H9 (cell line): Measurements from ENCODE around the gene SETBP1. TPM values are rescaled to one million over a fixed set of nuclear protein-coding genes. Genes with fewer than 3 reads are reported as not detected.

ENCODE experiments used
- DNase-seq: peaks from one replicate; pipeline ENCODE4 v3.0.0-alpha.2; 2017
- H2AFZ ChIP-seq: one replicate; pipeline ENCODE4 v1.6.1; 2013; ENCODE audit warnings: mild to moderate bottlenecking, low read length, control low read depth, moderate library complexity
- H2AK5ac ChIP-seq: 2 replicates; pipeline ENCODE4 v1.6.1; 2013; ENCODE audit warnings: low read length, control low read depth, mixed read lengths; ENCODE audit not compliant: insufficient read length
- H2BK120ac ChIP-seq: one replicate; pipeline ENCODE4 v1.6.1; 2013; ENCODE audit warnings: low read depth, mild to moderate bottlenecking, low read length, control low read depth, inconsistent platforms; ENCODE audit not compliant: poor library complexity, severe bottlenecking
- H2BK12ac ChIP-seq: 2 replicates; pipeline ENCODE4 v1.6.1; 2013; ENCODE audit warnings: low read length, control low read depth, mixed read lengths, low read depth; ENCODE audit not compliant: insufficient read length
- H2BK15ac ChIP-seq: 2 replicates; pipeline ENCODE4 v1.6.1; 2013; ENCODE audit warnings: low read depth, low read length, control low read depth
- H2BK20ac ChIP-seq: one replicate; pipeline ENCODE4 v1.6.1; 2013; ENCODE audit warnings: low read depth, mild to moderate bottlenecking, low read length, control low read depth, inconsistent platforms; ENCODE audit not compliant: poor library complexity, severe bottlenecking
- H2BK5ac ChIP-seq: 2 replicates; pipeline ENCODE4 v1.6.1; 2013; ENCODE audit warnings: low read length, control low read depth, mixed read lengths; ENCODE audit not compliant: insufficient read length
- H3K14ac ChIP-seq: 2 replicates; pipeline ENCODE4 v1.6.1; 2013; ENCODE audit warnings: low read length, control low read depth; ENCODE audit not compliant: insufficient read depth
- H3K18ac ChIP-seq: 2 replicates; pipeline ENCODE4 v1.6.1; 2013; ENCODE audit warnings: low read depth, mild to moderate bottlenecking, mixed read lengths, low read length, control low read depth; ENCODE audit not compliant: insufficient read length
- H3K23ac ChIP-seq: 2 replicates; pipeline ENCODE4 v1.6.1; 2013; ENCODE audit warnings: low read length, control low read depth, mixed read lengths, low read depth; ENCODE audit not compliant: insufficient read length
- H3K23me2 ChIP-seq: 2 replicates; pipeline ENCODE4 v1.6.1; 2013; ENCODE audit warnings: low read depth, mild to moderate bottlenecking, mixed read lengths, low read length, control low read depth; ENCODE audit not compliant: insufficient read length, poor library complexity, severe bottlenecking
- H3K27ac ChIP-seq: 2 replicates; pipeline ENCODE4 v1.5.1; 2013; ENCODE audit warnings: low read length, control low read depth, mixed read lengths, low read depth; ENCODE audit not compliant: insufficient read length
- H3K27me3 ChIP-seq: 2 replicates; pipeline ENCODE4 v1.6.1; 2013; ENCODE audit warnings: low read length, control low read depth, inconsistent platforms; ENCODE audit not compliant: insufficient read depth
- H3K4ac ChIP-seq: 2 replicates; pipeline ENCODE4 v1.6.1; 2013; ENCODE audit warnings: low read depth, mild to moderate bottlenecking, control low read depth, inconsistent platforms, low read length, moderate library complexity
- H3K4me1 ChIP-seq: 2 replicates; pipeline ENCODE4 v1.6.1; 2013; ENCODE audit warnings: low read length, control low read depth, inconsistent platforms; ENCODE audit not compliant: insufficient read depth
- H3K4me2 ChIP-seq: 2 replicates; pipeline ENCODE4 v1.6.1; 2013; ENCODE audit warnings: low read length, control low read depth, mixed read lengths; ENCODE audit not compliant: insufficient read length, insufficient read depth
- H3K56ac ChIP-seq: 2 replicates; pipeline ENCODE4 v1.6.1; 2013; ENCODE audit warnings: low read depth, mild to moderate bottlenecking, mixed read lengths, low read length, control low read depth; ENCODE audit not compliant: insufficient read length
- H3K79me1 ChIP-seq: 2 replicates; pipeline ENCODE4 v1.6.1; 2013; ENCODE audit warnings: low read depth, mild to moderate bottlenecking, moderate library complexity, low read length, control low read depth, inconsistent platforms; ENCODE audit not compliant: insufficient read depth, poor library complexity, severe bottlenecking
- H3K79me2 ChIP-seq: 2 replicates; pipeline ENCODE4 v1.6.1; 2013; ENCODE audit warnings: low read length, control low read depth, inconsistent platforms; ENCODE audit not compliant: insufficient read depth
- H3K9ac ChIP-seq: 2 replicates; pipeline ENCODE4 v1.6.1; 2013; ENCODE audit warnings: low read length, control low read depth, mixed read lengths; ENCODE audit not compliant: insufficient read length; ENCODE audit errors: extremely low read depth
- H3K9me3 ChIP-seq: one replicate; pipeline ENCODE4 v1.6.1; 2013; ENCODE audit warnings: low read depth, low read length, inconsistent platforms; ENCODE audit not compliant: control insufficient read depth
- H3T11ph ChIP-seq: one replicate; pipeline ENCODE4 v1.6.1; 2013; ENCODE audit warnings: mild to moderate bottlenecking, low read length, control low read depth, inconsistent platforms
- H4K20me1 ChIP-seq: one replicate; pipeline ENCODE4 v1.6.1; 2013; ENCODE audit not compliant: control insufficient read depth, insufficient read length, insufficient read depth
- H4K5ac ChIP-seq: 2 replicates; pipeline ENCODE4 v1.6.1; 2013; ENCODE audit warnings: low read depth, mild to moderate bottlenecking, mixed read lengths, low read length, control low read depth; ENCODE audit not compliant: insufficient read length
- H4K8ac ChIP-seq: replicated peaks from 2 replicates; pipeline ENCODE4 v1.6.1; 2013; ENCODE audit warnings: low read length, control low read depth, mixed read lengths, low read depth; ENCODE audit not compliant: insufficient read length
- H4K91ac ChIP-seq: 2 replicates; pipeline ENCODE4 v1.6.1; 2013; ENCODE audit warnings: low read depth, mild to moderate bottlenecking, moderate library complexity, mixed read lengths, low read length, control low read depth; ENCODE audit not compliant: insufficient read length
- H3K27ac Mint-ChIP-seq, 3 experiments: 2 replicates in 2 of 3; 3 replicates in 1 of 3; pipeline ENCODE4 v1.8.0; 2020 to 2021; ENCODE audit warnings: mixed read lengths in 3 of 3, mild to moderate bottlenecking in 1 of 3, moderate library complexity in 1 of 3
- H3K27me3 Mint-ChIP-seq: 2 replicates; pipeline ENCODE4 v1.8.0; 2021; ENCODE audit warnings: low read depth, mild to moderate bottlenecking, moderate library complexity, mixed read lengths
- H3K36me3 Mint-ChIP-seq, 3 experiments: 2 replicates in 2 of 3; 3 replicates in 1 of 3; pipeline ENCODE4 v1.8.0; 2020 to 2021; ENCODE audit warnings: low read depth in 3 of 3, mixed read lengths in 3 of 3; ENCODE audit not compliant: insufficient read depth in 1 of 3
- H3K4me1 Mint-ChIP-seq, 2 experiments: 2 replicates each; pipeline ENCODE4 v1.8.0; 2020; ENCODE audit warnings: mixed read lengths in 2 of 2
- H3K4me3 Mint-ChIP-seq, 2 experiments: 2 replicates in 1 of 2; 3 replicates in 1 of 2; pipeline ENCODE4 v1.8.0; 2020 to 2021; ENCODE audit warnings: mild to moderate bottlenecking in 2 of 2, mixed read lengths in 2 of 2, moderate library complexity in 1 of 2
- H3K9me3 Mint-ChIP-seq, 2 experiments: 2 replicates in 1 of 2; 3 replicates in 1 of 2; pipeline ENCODE4 v1.8.0; 2020; ENCODE audit warnings: mild to moderate bottlenecking in 2 of 2, mixed read lengths in 2 of 2, moderate library complexity in 1 of 2
- CTCF ChIP-seq: fragments of 200-600 bp; sonication (generic); conservative IDR thresholded peaks from 3 replicates; pipeline ENCODE4 v1.8.0; 2021; ENCODE audit warnings: antibody characterized with exemption, mild to moderate bottlenecking
- WGBS: extraction: QIAGEN DNeasy Blood & Tissue Kit; methylation state at CpG from one replicate; pipeline ENCODE4 v1.1.7; 2013; ENCODE audit warnings: missing lambda C conversion rate, low lambda C conversion rate, mixed read lengths; ENCODE audit not compliant: insufficient read length; ENCODE audit errors: extremely low coverage; 5-methylcytosine and 5-hydroxymethylcytosine counted together
- total RNA-seq: library from RNA; stranded (reverse); gene quantifications from 2 replicates; pipeline ENCODE4 v1.2.1, GENCODE V29; 2021

The SETBP1 gene
- total RNA-seq, 1 experiment from 2014 or later: 4.6 TPM

DNA sequence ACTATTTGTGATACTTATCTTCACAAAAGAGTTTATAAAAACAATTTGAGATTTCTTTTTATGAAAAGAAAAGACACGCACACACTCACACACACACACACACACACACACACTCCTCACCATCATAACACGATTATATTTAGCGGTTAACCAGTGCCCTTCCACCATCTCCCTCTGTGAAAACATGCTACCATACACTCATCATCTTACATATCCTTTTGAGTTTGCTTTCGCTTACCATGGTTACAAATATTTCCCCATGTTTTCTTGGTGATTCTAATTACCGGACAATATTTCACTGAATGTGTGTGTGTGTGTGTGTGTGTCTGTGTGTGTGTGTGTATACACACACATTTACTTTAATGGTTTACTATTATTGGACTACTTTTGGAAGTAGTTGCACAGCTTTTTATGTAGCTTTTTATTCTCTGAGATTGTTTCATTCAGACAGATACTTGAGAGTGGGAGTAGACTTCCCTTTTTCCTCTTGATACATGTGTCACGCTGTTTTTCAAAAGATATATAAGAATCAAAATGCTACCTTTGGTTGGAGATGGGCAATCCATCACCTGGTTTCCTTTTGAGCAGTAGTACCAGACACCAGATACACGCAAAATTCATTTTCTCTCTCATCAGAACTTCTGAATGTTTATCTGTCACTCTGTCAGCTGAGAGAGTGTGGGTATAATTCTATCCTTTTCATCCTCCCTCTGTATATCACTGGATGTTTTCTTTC, 138.1 kb downstream of the SETBP1 start:
- WGBS: no CpG with 5 or more reads among the region's 7 CpGs

More for the DNA sequence above, 138.1 kb downstream of the SETBP1 start:
- no peak overlapping the region for H3K4ac ChIP-seq
- no peak overlapping the region for H3K14ac ChIP-seq
- H3K9ac ChIP-seq: no peak overlapping the region
- no peak overlapping the region for H3K4me2 ChIP-seq
- no peaks in the 10 kb centered on the region for H3K4me1 ChIP-seq
- no peak overlapping the region for H2BK15ac ChIP-seq
- no peak overlapping the region for H2BK20ac ChIP-seq
- Mint-ChIP-seq H3K27me3 (peaks cover 6% of the 10 kb centered on the region; the same call in 1 of the 2 replicates), H3K27ac (no peak overlapping the region), H3K9me3 (no peaks in the 10 kb centered on the region), H3K4me3 (no peak overlapping the region), H3K4me1 (peaks cover 24 to 48% of the 10 kb centered on the region in 2 experiments), H3K36me3 (no peaks in the 10 kb centered on the region)
- H3K79me2 ChIP-seq: no peaks in the 10 kb centered on the region
- no peak overlapping the region for H3K18ac ChIP-seq
- H3K23ac ChIP-seq: no peak overlapping the region
- H2BK12ac ChIP-seq: no peak overlapping the region
- H3K9me3 ChIP-seq: no peaks in the 10 kb centered on the region
- no peak overlapping the region for H4K8ac ChIP-seq
- H2AFZ ChIP-seq: no peak overlapping the region
- no peak overlapping the region for H3T11ph ChIP-seq
- no peak overlapping the region for H3K27ac ChIP-seq
- H3K23me2 ChIP-seq: no peaks in the 10 kb centered on the region
- no peaks in the 10 kb centered on the region for H3K79me1 ChIP-seq
- H2BK120ac ChIP-seq: no peak overlapping the region
- no peak overlapping the region for H4K91ac ChIP-seq
- TF ChIP-seq CTCF: no peak
- H2AK5ac ChIP-seq: no peak overlapping the region
- no peaks in the 10 kb centered on the region for H3K27me3 ChIP-seq
- H4K5ac ChIP-seq: no peak overlapping the region
- H4K20me1 ChIP-seq: no peaks in the 10 kb centered on the region
- no peak for DNase-seq
- no peak overlapping the region for H3K56ac ChIP-seq
- H2BK5ac ChIP-seq: no peak overlapping the region
